Superior temporal gyrus (tissue), 1 donor: Measurements from ENCODE around the gene CSNK1D.

ENCODE experiments used
- DNase-seq: peaks from one replicate; pipeline ENCODE4 v3.0.0-alpha.2; 2016; ENCODE audit errors: extremely low spot score

Gene CSNK1D

DNA sequence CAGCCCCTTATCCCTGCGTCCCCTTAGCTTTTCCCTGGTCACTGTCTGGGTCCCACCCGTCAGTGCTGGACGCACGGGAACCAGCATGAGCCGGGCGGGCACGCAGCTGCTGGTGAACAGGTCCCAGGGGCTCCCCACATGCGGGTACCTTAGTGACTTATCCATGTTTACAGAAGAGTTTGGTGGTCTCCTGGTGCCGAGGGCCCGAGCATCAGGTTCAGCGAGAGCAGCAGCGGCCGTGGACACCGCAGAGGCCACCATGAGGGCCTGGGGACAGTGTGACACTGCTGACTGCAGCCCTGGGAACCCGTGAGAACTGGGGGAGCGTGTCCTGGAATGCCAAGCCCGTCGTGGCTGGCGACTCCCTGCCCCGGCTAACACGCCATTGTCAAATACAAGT lies 37.4 kb upstream of the CSNK1D start:
- no peak for DNase-seq

DNA sequence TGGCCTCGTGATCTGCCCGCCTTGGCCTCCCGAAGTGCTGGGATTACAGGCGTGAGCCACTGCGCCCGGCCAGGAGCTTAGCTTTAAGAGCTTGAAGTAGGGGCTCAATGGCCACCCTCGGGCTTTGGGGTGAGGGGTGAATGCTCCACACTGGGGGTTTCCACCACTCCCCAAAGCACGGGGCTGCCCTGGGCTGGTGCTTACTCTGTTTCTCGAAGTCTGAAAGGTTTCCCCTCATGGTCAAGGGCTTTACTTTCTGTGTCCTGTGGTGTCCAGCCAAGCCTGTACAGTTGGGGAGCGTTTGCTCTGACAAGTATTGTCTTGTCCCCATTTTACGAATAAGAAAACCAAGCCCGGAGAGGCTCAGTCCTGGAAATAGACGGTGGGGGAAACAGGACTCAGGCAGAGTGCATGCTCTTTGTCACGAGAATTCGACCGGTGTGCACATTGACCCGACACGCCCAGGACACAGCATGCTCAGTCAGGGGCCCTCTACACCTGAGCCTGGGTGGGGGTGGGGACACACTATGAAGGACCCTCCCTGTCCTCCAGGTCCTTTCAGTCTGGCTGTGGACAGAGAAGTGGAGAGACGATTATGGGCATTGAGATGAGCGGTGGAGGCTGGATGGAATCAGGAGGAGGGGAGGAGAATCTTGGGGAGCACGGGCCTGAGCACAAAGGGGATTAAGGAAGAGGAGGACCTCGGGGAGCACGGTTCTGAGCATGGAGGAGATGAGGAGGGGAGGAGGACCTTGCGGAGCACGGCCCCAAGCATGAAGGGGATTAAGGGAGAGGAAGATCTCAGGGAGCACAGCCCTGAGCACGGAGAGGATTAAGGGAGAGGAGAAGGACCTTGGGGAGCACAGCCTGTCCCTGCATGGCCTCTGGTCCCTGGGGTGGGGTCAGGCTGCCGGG lies 36.4 kb upstream of the CSNK1D start:
- no peak for DNase-seq

DNA sequence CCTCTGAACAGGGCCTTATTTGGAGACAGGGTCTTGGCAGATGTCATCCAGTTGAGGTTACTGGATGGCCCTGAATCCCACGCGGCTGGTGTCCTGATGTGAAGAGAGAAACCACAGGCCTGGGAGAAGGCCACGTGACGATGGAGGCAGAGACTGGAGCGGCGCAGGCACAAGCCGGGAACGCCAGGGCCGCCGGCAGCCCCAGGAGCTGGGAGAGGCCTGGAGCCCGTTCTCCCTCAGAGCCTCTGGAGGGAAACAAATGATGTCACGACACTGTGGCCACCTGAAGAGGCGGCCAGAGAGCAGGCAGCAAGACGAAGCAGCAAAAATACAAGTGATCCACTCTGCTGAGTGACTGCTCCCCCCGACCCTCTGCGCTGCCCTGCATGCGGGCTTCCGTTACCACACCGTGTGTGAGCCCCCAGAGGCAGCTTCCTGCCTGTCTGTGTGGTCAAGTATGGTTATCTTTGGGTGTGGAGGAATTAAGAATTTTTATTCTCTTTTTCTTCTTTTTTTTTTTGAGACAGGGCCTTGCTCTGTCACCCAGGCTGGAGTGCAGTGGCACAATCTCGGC lies 32.3 kb upstream of the CSNK1D start:
- DNase-seq = no peak

DNA sequence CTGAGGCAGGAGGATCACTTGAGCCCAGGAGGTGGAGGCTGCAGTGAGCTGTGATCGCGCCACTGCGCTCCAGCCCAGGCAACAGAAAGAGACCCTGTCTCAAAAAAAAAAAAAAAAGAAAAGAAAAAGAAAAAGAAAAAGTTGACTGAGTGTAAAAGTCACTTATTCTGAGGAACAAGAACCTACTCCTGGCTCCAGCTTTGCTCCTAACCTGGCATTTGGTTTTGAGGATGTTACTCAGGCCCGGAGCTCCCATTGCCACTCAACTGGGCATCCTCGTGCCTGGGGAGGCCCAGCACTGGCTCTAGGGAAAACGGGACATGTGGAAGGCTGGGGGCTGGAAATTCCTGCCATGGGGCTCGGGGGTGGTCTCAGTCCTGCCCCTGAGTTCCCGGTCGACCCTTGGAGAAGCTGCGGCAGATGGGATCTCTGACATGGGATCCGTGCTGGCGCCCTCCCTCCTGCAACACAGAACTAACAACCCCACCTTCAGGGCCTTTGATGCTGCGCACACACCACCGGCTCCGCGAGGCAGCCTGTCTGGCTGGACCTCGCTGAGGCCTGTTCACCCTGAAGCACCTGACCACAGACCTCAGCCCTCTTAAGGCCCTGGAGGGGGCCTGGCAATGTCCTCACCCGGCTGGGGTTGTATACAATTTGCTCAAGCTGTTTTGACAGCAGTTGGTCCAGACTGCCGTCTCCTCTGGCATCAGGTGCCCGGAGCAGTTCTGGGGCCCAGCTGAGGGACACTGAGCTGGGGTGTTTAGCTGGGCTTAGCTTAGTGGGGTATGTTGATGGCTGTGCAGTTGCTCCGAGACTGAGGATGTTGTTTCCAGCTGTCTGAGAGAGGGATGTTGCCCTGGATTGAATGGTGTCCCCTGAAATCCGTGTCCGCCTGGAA lies 31.6 kb upstream of the CSNK1D start:
- DNase-seq = no peak

DNA sequence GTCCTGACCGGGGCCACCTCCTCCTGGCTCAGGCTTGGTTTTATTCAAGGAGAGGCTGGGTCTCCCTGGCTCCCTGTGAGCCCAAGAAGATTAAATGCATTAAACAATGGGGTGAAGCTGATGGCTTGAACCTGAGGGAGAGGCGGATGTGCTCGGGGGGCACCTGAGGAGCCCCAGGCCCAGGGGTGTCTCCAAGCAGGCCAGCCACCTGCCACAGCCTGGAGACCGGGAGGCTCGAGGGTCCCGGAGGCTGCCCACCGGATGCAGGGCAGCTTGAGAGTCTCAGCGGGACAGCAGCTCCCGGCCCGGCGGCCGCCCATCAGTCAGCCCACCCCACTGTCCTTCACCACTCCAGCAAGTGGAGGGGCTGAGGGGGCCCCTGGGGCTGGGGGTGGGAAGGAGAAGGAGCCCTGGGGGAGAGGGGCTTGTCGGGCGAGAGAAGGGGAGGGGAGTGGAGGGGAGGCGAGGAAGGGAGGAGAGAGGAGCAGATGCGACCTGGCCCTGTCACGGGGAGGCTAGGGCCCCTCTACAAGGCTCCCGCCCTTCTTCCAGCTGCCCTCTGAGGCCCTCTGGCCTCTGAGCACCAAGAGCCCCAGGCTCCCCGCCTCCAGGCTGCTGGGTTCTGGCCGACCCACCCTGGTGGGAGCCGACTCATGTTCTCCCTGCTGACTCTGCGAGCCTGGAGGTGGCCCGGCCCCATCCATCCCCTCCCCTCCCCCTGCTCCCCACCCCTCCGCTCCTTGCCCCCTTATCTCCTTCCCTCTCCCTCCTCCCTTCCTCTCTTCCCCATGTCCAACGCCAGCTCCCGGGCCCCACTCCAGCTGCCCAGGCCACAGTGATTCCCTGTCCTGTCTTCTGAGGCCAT lies 30.7 kb upstream of the CSNK1D start:
- no peak for DNase-seq

DNA sequence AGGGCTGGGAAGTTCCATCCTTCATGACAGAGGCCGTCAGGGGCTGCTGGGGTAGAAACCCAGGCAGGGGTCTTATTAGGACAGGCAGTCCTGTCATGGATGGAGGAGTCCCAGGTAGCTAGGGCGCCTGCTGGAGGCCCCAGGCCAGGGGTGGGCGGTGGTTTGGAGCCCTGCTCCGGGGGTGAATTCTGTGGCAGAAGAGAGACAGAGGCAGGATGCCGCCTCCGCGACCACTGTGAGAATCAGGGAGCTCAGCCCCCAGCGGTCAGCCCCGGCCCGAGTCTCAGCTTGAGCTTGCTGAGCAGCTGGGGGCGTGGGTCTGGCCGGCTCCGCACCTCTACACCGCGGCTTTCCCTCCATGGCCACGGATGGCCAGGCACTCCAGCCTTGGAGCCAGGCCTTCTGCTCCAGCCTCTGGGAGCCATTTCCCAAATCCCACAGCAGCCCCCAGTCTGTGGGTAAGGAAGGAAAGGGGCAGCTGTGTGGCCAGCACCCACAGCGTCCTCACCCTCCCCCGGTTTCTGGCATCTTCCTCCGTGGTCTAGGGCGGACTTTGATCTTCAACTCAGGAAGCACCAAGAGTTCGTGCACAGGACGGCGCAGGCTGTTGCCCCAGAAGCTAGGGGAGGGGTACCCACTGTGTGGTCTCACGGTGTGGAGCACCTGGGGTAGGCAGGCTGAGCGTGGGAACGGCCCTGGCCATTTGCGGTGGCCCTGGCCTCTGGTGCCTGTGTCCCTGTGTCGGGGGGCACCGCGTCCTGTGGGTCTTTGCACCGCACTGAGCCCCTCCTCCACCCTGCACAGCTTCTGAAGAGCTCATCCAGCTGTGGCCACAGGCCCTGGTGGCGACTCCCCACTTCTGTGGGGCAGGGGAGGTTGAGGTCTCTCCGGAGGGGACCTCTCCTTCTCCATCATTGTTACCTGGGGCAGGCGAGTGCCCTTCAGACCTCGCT lies 29.8 kb upstream of the CSNK1D start:
- no peak for DNase-seq

DNA sequence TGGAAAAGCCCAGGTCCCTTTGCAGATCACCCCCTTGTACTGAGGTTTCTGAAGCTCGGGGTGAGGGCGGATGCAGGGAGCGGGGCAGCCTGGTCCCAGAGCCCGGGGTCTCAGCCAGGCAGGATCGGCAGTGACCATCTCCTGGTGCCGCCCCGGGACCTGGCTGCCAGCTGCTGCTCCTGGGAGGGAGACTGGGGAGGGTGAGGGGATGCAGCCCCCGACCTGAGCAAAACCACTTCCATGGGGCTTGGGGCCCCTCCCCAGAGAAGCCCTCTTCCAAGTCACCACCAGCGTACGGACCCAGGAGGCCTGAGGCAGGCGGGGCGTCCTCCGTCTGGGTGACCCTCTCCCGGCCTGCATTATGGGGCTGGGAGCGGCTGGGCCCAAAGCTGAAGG lies 29.1 kb upstream of the CSNK1D start:
- DNase-seq = no peak

DNA sequence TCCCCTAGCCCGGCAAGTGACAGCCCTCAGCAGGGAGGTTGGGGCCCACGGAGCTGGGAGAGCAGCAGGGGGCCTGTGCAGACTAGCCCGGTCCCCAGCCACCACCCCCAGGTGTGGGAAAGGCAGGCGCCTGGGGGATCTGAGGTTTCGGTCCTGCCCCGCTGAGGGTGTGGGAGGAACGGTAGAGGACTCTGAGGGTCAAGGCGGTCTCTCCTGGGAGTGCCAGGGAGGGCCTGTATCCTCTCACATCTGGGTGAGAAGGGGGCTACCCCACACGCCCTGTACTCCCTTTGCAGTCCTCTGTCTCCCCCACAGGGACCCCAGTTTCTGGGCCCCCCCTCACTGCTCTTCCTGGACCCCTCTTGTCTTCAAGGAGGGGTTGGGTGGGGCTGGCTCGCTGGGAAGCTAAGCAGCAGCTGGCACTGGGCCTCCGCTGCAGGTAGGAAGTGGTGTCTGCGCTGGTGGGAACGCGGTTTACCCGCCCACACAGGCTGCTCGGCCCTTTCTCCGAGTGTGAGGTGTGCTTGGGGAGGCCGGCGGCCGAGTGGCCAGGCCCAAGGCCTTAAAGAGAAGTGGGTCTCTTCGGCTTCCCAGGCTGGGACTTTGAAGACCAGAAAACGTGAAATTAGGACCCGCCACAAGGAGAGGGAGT lies 28.5 kb upstream of the CSNK1D start:
- DNase-seq = no peak

DNA sequence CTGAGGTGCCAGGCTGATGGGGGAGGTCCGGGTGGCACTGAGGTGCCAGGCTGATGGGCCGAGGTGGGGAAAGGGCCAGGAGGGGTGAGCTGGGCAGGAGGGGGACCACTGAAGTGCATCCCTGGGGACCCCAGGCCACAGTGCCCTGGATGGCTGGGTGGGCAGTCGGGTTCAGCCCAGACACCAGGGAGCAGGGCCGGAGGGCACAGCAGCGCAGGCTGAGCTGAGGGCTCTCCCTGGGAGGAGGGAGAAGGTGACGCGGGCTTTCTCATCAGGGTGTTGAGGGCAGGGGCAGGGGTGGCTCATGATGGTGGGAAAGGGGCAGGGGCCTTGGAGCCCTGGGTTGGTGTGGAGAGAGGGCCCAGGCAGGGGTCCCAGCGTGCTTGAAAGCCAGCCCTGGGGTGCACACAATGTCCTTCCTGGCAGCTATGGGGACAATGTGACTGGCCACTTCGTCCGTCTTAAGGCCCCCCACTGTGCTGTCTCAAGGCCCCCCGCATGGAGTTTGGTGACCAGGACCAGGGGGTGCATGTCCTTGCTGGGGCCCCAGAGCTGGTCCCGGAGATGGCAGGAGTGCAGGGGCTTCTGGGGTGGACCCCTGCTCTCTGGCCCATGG lies 27.9 kb upstream of the CSNK1D start:
- DNase-seq = no peak

DNA sequence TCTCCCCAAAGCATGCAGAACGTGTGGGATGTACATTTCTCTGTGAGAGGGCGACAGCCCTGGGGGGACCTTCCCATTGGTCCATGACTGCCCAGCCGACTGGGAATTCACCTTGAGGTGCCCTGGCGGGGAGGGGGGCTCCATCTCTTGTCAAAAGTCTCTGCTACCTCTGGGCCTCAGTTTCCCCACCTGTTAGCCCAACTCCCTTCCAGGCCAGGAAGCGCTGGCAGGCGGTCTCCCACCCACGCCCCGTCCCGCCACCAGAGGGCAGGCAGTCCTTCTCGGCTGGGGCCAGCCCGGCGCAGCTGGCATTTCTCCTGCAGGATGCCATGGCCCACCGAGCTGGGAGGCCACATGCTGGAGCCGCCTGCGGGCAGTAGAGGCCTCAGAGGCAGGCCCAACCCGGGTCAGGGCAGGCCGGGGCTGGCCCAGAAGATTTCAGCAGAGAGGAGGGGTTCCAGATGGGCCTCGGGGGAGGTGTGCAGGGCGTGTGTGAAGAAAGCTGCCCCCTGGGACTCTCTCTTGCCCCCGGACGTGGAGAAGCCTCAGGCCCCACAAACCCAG lies 27.3 kb upstream of the CSNK1D start:
- peak; percentile 19 for DNase-seq

DNA sequence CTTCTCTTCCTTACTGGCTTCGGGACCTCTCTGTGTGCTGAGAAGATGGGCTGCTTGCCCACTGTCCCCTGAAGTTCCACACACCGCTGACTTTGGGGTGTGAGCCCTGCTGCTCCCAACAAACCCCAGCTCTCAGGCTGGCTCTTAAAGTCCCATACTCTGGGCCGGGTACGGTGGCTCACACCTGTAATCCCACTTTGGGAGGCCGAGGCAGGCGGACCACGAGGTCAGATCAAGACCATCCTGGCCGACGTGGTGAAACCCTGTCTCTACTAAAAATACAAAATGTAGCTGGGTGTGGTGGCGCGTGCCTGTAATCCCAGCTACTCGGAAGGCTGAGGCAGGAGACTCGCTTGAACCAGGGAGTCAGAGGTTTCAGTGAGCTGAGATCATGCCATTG lies 26.7 kb upstream of the CSNK1D start:
- no peak for DNase-seq

DNA sequence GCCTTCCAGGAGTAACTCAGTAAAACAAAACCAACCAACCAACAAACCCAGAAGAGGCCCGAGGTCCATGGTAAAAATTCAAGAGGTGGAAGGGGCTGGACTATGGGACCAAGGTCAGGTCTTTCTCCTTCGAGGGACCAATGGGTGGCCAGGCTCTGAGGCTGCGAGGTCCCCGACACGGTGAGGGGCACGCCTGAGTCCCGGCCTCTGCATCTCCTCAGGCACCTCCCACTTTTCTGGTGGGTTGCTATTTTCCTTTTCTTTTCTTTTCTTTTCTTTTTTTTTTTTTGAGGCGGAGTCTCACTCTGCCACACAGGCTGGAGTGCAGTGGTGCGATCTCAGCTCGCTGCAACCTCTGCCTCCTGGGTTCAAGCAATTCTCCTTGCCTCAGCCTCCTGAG lies 26.0 kb upstream of the CSNK1D start:
- no peak for DNase-seq

DNA sequence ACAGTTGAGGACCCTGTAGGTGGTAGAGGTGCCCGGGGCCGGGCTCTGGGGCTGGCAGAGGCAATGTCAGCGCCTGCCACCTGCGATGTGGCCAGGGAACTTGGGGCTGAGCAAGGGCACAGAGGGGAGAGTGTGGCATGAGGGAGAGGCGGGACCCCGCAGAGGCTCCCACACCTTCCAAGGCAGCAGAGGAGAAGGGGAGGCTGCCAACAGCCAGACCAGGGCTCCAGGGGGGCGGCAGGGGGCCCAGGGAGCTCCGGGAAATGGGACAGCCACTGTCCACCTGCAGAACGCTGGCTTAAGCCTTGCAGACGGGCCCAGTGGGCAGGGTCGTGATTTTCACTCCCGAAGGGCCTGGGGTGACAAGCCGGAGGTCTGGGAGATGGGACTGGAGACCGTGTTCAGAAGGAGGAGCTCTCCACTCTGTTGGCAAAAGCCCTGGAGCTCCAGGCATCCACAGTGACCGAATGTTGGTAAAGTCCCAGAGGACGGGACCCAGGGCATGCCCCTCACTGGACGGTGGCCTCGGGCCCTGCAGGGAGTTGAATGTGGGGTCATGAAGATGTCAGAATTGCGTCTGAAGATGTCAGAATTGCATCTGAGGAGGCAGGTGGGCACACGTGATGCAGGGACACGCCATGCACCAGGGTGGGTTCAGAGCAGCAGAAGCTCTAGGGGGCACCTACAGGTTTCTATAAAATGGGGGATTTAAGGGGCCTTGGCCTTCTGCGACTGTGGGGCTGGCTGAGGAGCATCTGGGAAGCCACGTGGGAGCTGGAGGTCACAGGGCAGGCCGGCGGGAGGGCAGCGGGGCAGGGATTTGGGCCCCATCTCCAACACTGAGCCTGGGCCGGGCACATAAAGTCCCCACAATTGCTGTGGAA lies 25.3 kb upstream of the CSNK1D start:
- no peak for DNase-seq

DNA sequence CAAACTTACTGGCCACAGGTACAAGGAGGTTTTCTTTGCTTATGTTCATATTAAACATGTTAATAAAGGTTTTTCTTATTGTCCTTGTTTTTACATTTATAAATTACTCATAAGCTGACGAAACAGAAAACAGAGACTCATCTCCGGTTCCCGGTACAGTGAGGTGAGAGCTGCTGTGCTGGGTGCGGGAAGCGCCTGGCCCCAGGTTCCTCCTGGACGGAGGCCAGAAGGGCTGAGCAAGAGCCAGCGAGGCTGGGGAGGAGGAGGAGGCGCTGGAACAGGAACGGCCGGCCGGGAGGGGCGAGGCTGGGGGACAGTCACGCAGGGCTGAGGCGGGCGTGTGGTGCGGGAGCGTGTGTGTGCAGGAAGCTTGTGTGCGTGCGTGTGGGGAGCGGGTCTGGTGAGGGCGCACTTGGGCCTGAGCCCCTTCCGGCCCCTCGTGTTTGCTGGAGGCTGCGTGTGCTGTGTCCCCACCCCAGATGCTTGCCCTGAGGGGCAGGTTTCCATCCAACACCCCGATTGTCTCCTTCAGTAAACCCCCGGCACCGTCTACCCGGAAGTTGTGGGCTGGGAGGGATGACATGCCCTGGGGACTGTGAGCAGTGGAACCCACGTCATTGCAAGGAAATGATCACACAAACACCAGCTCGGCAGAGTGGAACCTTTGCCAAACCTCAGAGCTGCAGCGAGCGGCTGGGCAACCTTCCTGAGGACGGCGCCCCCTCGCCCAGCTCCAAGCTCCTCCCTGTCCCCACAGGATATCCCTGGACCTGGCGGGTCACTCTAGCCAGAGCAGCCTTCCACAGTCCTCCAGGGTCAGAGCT lies 24.4 kb upstream of the CSNK1D start:
- DNase-seq = peak; percentile 55

DNA sequence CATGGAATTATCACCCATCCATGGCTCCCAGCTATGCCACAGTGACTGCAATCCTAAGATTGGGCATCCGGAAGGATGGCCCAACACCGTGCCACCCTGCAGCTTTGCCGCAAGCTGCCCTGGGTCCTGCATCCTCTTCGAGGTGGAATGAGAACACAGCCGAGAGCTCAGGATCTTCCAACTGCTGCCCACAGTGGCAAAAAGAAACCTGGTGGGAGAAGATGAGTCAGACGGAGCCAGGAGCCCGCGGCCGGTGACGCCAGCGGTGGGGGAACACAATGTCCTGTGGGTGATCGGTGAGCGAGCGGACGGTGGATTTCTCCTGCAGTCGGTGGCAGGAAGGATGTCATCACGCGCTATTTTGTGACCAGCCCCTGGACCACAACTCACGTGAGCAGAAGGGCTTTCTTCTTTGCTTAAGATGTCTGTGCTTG lies 23.8 kb upstream of the CSNK1D start:
- peak; percentile 54 for DNase-seq

DNA sequence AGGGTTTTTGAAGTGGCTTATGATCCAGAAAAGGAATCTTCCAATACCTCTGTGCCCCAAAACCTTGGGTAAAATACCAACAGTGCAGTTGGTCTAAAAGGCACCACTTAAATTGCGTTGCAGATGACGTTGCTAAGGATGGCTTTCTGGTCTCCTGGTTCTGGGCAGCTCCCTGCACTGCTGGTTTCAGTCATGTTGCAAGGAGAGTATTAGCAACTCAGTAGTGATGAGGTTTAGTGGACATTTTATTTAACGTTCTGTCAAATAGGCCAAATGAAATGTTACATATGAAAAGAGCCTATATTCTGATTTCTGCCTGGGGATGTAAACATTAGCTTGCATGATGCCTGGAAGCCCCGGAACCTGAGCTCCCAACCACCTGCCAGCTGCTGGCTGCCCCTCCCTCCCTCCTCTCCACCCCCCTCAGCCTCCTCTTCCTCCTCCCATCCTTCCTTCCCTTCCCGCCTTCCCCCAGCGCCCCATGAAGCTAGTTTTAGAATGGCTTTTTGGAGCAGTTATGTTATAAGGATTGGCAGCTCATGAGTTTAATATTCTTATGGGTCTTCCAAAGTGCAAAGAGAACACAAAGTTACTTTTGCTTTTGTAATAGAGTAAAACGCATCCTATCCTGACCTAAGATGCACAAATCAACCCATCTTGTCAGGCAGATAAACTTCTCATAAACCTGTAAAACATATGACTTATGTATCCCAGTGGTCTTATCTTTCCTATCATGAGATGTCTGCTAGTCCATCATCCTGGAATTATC lies 23.2 kb upstream of the CSNK1D start:
- DNase-seq = no peak
